ENCODE data around the gene RBP2. TPM values are rescaled to one million over a fixed set of nuclear protein-coding genes. Genes with fewer than 3 reads are reported as not detected.

RBP2 gene
- not detected in 2 replicates for total RNA-seq (2014; rRNA removed)
- polyA plus RNA-seq (2012) = not detected

GRCh38 chr3:139476348-139476747, at the start of gene RBP2:
Gene RBP2, minus strand, starts transcription at chr3:139476516. Its CDS starts 57 bp downstream, at chr3:139476459.
- no peak for DNase-seq (ENCODE audit: low read depth)

DNA sequence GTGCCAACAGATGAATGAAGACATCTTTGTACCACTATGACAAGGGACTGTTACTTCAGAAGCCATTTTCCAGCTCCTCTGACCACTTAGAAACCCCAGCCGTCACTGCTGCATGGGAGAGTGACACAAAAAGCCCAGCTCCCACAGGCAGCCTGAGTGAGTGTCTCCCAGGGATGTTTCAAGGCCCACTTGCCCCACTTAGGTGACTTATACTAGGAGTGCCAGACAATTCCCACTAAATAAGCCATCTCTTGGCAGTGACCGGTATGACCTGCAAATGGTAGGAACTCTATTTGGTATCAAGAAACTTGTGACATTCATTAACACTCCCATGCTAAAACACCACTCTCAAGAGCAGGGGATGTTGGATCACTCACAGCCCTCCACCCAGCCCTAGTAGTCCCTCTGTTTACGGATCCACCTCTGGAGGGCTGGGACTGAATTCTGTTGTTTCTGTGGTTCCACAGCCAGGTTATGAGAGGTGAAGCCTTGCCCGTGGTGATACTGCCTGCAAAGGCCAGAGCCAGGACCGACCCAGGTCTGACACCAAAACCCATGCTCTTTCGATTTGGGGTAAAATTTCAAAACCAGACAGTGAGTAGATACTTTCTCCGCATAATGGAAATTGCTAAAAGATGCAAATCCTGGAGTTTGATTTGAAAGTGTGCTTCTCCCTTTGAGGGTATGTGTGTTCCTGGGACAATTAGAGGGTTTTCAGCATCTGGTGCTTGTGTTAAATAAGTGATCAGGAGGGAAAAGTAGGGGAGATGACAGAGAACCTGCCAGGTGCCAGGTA, 48.7 kb upstream of the RBP2 start:
- DNase-seq (ENCODE audit: low read depth) = no peak

- no peak for DNase-seq (ENCODE audit: low read depth)
These were observed 47.4 kb upstream of the RBP2 start for GRCh38 chr3:139523718-139524117.

- no peak for DNase-seq (ENCODE audit: low read depth)
These were observed 46.9 kb upstream of the RBP2 start for GRCh38 chr3:139523166-139523565.

GRCh38 chr3:139522421-139522820, 46.1 kb upstream of the RBP2 start:
- no peak for DNase-seq (ENCODE audit: low read depth)

GRCh38 chr3:139521816-139522215, 45.5 kb upstream of the RBP2 start:
- no peak for DNase-seq (ENCODE audit: low read depth)

DNA sequence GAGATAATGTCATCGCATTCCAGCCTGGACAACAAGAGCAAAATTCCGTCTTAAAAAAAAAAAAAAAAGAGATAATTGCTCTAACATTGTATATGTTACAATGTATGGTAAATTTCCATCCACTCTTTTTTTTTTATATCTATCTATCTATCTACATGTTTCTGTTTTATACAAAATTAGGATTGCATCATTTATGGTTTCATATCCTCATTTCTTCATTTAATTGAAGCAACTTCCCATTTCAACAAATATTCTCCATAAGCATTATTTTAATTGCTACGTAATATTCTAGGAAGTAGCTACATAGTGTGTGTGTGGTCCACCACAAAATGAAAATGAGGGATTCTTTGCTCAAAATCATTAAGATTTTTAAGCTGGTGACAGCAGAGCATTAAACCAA, 44.8 kb upstream of the RBP2 start:
- DNase-seq (ENCODE audit: low read depth) = no peak

- DNase-seq (ENCODE audit: low read depth) = no peak
These were observed 43.9 kb upstream of the RBP2 start for GRCh38 chr3:139519998-139520737.

DNA sequence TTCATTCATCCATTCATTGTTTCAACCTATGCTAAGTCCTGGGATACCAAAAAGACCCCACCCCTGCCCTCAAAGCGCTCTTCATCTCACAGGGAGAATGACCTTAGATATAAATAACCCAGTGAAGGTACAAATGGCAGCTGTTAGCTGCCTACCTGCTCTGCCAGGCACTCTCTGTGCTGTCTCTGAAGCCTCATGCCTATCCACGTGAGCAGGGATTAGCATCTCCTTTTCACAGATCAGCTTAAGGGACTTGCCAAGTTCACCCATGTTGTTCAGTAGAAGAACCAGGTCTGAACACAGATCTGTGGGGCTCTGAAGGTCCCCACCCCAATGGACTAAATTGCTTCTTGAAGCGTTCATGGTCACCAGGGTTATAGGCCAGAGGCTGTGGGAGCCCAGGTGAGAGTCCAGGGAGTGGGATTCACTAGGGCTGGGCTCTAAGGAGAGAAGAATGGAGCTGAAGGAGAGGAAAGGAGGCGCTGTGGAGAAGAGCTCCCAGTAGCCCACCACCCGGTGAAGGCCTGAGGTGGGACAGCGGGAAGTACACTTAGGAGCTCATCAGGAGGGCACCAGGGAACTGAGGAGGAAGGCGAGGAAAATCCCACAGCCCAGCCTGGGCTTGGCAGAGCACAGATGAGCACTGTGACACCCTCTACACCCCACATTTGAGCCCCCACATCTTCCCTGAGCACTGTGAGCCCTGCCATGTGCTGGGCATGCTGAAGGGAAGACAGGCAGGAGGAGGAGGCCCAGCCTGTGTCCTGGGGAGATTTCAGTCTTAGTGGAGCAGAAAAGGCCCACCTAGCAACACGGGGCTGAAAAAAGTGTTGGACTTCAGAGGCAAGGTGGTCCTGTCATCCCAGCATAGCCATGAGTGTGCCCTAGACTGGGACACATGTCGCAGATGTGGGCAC, 42.9 kb upstream of the RBP2 start:
- no peak for DNase-seq (ENCODE audit: low read depth)

DNA sequence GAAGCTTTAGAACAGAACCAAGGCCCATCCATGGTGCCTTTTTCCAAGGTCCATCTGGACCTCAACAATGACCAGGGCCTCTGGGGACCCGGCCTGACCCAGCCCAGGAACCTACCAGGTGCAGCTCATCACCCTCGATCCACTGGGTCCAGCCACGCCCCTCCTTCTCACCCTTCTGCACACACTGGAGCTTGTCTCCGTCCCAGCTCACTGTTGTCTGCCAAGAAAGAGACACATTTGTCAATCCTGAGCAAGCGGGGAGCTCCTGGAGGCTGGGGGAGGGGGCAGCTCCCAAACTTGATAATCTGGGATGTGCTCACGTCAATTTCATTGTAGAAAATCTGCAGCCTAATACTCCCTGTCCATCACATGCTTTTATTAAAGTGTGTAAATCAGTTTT, 42.0 kb upstream of the RBP2 start:
- no peak for DNase-seq (ENCODE audit: low read depth)

- no peak for DNase-seq (ENCODE audit: low read depth)
These were observed 41.2 kb upstream of the RBP2 start for GRCh38 chr3:139517321-139518065.

- no peak for DNase-seq (ENCODE audit: low read depth)
These were observed 38.4 kb upstream of the RBP2 start for GRCh38 chr3:139514741-139515140.

GRCh38 chr3:139509631-139510030, 33.3 kb upstream of the RBP2 start:
- no peak for DNase-seq (ENCODE audit: low read depth)

- DNase-seq (ENCODE audit: low read depth) = peak; percentile 12
These were observed 30.4 kb upstream of the RBP2 start for GRCh38 chr3:139506766-139507165.

GRCh38 chr3:139505829-139506386, 29.6 kb upstream of the RBP2 start:
- DNase-seq (ENCODE audit: low read depth) = no peak

- no peak for DNase-seq (ENCODE audit: low read depth)
These were observed 23.2 kb upstream of the RBP2 start for GRCh38 chr3:139499536-139499935.

DNA sequence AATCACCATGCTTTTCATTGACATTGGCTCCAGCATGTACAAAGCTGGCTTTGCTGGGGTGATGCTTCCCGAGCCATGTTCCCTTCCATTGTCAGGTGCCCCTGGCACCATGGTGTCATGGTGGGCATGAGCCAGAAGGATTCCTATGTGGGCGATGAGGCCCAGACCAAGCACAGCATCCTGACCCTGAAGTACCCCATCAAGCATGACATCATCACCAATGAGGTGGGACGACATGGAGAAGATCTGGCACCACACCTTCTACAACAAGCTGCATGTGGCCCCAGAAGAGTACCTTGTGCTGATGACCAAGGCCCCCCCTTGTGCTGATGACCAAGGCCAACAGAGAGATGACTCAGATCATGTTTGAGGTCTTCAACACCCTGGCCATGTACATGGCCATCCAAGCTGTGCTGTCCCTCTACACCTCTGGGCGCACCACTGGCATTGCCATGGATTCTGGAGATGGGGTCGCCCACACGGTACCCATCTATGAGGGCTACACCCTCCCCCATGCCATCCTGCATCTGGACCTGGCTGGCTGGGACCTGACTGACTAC, 17.6 kb upstream of the RBP2 start:
- DNase-seq (ENCODE audit: low read depth) = no peak

DNA sequence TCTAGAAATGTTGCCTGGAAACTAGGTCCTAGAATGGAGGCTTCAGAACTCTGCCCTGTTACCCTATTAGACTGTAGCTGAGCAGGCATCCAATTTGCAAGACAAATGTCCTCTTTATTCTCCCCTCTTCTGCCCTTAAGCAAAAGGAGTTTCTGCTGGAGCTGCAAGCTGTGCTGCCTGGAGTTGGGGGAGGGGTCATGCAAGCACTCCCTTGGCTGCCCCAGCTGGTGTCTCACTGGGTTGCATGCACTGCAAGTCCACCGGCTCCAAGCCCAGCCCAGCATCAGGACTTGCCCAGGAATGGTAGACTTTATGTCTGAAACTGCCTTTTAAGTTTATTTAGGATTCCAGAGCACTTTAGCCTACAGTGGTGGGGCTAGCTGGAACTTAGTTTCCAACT, 15.7 kb upstream of the RBP2 start:
- DNase-seq (ENCODE audit: low read depth) = no peak

- no peak for DNase-seq (ENCODE audit: low read depth)
These were observed 14.8 kb upstream of the RBP2 start for GRCh38 chr3:139491027-139491700.

GRCh38 chr3:139482206-139482605, 5.9 kb upstream of the RBP2 start:
- DNase-seq (ENCODE audit: low read depth) = no peak
